SK-N-MC (cell line): Measurements from ENCODE around the gene PSMB9.

Experiments
- EZH2 ChIP-seq: fragments of 200-600 bp; sonication (generic); IDR thresholded peaks from one replicate; pipeline ENCODE4 v1.6.1; 2017; ENCODE audit warnings: antibody characterized with exemption
- FOXP2 ChIP-seq: optimal IDR thresholded peaks from 2 replicates; pipeline ENCODE3; 2011; ENCODE audit warnings: mild to moderate bottlenecking, moderate library complexity; ENCODE audit not compliant: insufficient read depth; ENCODE audit errors: extremely low read length, control extremely low read depth
- POLR2AphosphoS5 ChIP-seq: IDR thresholded peaks from 2 replicates; pipeline ENCODE4 v1.6.1; 2012; ENCODE audit warnings: mild to moderate bottlenecking, low read depth, low read length, borderline replicate concordance

GRCh38 chr6:32825966-32826365, 28.0 kb upstream of the PSMB9 start:
- no peak for TF ChIP-seq EZH2
- TF ChIP-seq POLR2AphosphoS5, result no peak
- TF ChIP-seq FOXP2, result no peak
